GM12878 (cell line): Measurements from ENCODE around the gene MSH5. TPM values are rescaled to one million over a fixed set of nuclear protein-coding genes. Genes with fewer than 3 reads are reported as not detected.

Experiments used
- ATAC-seq: fragments of 200-7000 bp; cut with Tn5 transposase; 3 replicates; pipeline ENCODE4 v1.9.1; 2020; ENCODE audit warnings: mild to moderate bottlenecking, moderate library complexity
- BruUV-seq: library from RNA; stranded (reverse); fragments of 400-500 nt; replicated peaks from 2 replicates; lab custom pipeline; 2021; lab: Mats Ljungman, UMichigan
- CTCF ChIA-PET: fragments of 300-600 bp; sonication (Branson Sonifier 250); formaldehyde crosslinking; extraction: SDS; loops from one replicate; lab custom pipeline; 2021; ENCODE audit warnings: inconsistent platforms; lab: Yijun Ruan, JAX
- POLR2A ChIA-PET: fragments of 350-600 bp; formaldehyde crosslinking; extraction: SDS; loops from one replicate; lab custom pipeline; 2021; ENCODE audit warnings: inconsistent platforms; lab: Charles Lee
- RAD21 ChIA-PET: fragments of 300-600 bp; sonication (Branson Sonifier 250); formaldehyde crosslinking; loops from one replicate; lab custom pipeline; 2023; ENCODE audit warnings: antibody characterized with exemption; ENCODE audit not compliant: unreplicated experiment; lab: Charles Lee
- SMC1A ChIA-PET: fragments of 300-600 bp; sonication (Branson Sonifier 250); formaldehyde crosslinking; loops from one replicate; lab custom pipeline; 2023; ENCODE audit not compliant: unreplicated experiment, uncharacterized antibody; lab: Charles Lee
- DNase-seq: peaks from one replicate; pipeline ENCODE4 v3.0.0-alpha.2; 2011; ENCODE audit warnings: low read depth, low spot score
- FAIRE-seq: peaks from 3 replicates; lab custom pipeline; 2011; peaks lifted over from hg19 to GRCh38; lab: Jason Lieb, UNC
- H2AFZ ChIP-seq: 2 replicates; pipeline ENCODE4 v1.6.0; 2011; ENCODE audit warnings: low read depth, low read length, control low read depth; ENCODE audit not compliant: control insufficient read depth
- H3K27ac ChIP-seq: 2 replicates; pipeline ENCODE4 v1.5.1; 2011; ENCODE audit warnings: control low read depth; ENCODE audit not compliant: control insufficient read depth, insufficient read depth
- H3K27me3 ChIP-seq, 2 experiments: replicated peaks in 1 of 2; 2 replicates each; pipeline versions ENCODE4 v1.6.0 to v1.6.1; 2011; ENCODE audit warnings: low read length in 1 of 2; ENCODE audit not compliant: control insufficient read depth in 2 of 2, insufficient read depth in 2 of 2
- H3K36me3 ChIP-seq, 2 experiments: 2 replicates each; pipeline ENCODE4 v1.5.1; 2011; ENCODE audit warnings: low read length in 1 of 2; ENCODE audit not compliant: control insufficient read depth in 2 of 2, insufficient read depth in 2 of 2
- H3K4me1 ChIP-seq: 2 replicates; pipeline ENCODE4 v1.6.1; 2011; ENCODE audit warnings: mild to moderate bottlenecking, low read length, moderate library complexity, mixed read lengths; ENCODE audit not compliant: control insufficient read depth, insufficient read depth
- H3K4me2 ChIP-seq: 2 replicates; pipeline ENCODE4 v1.6.0; 2011; ENCODE audit warnings: control low read depth; ENCODE audit not compliant: control insufficient read depth, insufficient read depth
- H3K4me3 ChIP-seq: fragments of 200-600 bp; sonication (generic); 2 replicates; pipeline ENCODE4 v1.5.1; 2016
- H3K79me2 ChIP-seq: 2 replicates; pipeline ENCODE4 v1.6.0; 2011; ENCODE audit warnings: low read length; ENCODE audit not compliant: control insufficient read depth, insufficient read depth
- H3K9ac ChIP-seq: 2 replicates; pipeline ENCODE4 v1.8.0; 2011; ENCODE audit warnings: low read length, control low read depth, mixed read lengths; ENCODE audit not compliant: control insufficient read depth, insufficient read depth
- H3K9me3 ChIP-seq: replicated peaks from 3 replicates; pipeline ENCODE4 v1.5.1; 2011; ENCODE audit warnings: mild to moderate bottlenecking, low read length; ENCODE audit not compliant: control insufficient read depth, insufficient read depth
- H4K20me1 ChIP-seq: 2 replicates; pipeline ENCODE4 v1.6.0; 2011; ENCODE audit not compliant: control insufficient read depth, insufficient read depth
- EGR1 ChIP-seq, 2 experiments: IDR thresholded peaks; 1 replicate in 1 of 2; 2 replicates in 1 of 2; pipeline ENCODE4 v1.6.1; 2011 to 2012; ENCODE audit warnings: low read depth in 2 of 2, low read length in 2 of 2, borderline replicate concordance in 1 of 2, mild to moderate bottlenecking in 1 of 2, moderate library complexity in 1 of 2
- HCFC1 ChIP-seq: fragments of 150-350 bp; IDR thresholded peaks from 2 replicates; pipeline ENCODE4 v1.6.1; 2014; ENCODE audit warnings: low read length
- HDAC6 ChIP-seq: fragments of 200-600 bp; sonication (generic); IDR thresholded peaks from one replicate; pipeline ENCODE4 v1.8.0; 2017; ENCODE audit warnings: antibody characterized with exemption; ENCODE audit not compliant: unreplicated experiment
- NFIC ChIP-seq: IDR thresholded peaks from 2 replicates; pipeline ENCODE4 v1.6.1; 2012; ENCODE audit warnings: low read depth, mild to moderate bottlenecking, inconsistent platforms, low read length, moderate library complexity
- ZNF274 ChIP-seq: IDR thresholded peaks from one replicate; pipeline ENCODE4 v1.8.0; 2011; ENCODE audit not compliant: insufficient read length, insufficient read depth
- WGBS: methylation state at CpG from one replicate; pipeline ENCODE4 v1.1.6; 2016; ENCODE audit warnings: low lambda C conversion rate; ENCODE audit not compliant: insufficient replicate concordance, insufficient coverage; ENCODE audit errors: missing lambda C conversion rate; 5-methylcytosine and 5-hydroxymethylcytosine counted together
- in situ Hi-C: fragments of 300-500 bp; cut with MboI; formaldehyde crosslinking; loops from 9 replicates; pipeline ENCODE4 v1.14.3; 2018; ENCODE audit warnings: mixed read lengths
- intact Hi-C: fragments of 100-400 bp; cut with micrococcal nuclease; formaldehyde crosslinking; loops from one replicate; pipeline ENCODE4 v1.14.2; 2022; ENCODE audit not compliant: unreplicated experiment
- polyA plus RNA-seq, 11 experiments: library from polyadenylated mRNA; depleted of rRNA in 4 of 11; unstranded in 6 of 11; stranded (reverse) in 5 of 11; fragments of >200 nt; fragmentation: Nextera tagmentation in 4 of 11; fragmentation: Illumina TruSeq in 1 of 11; extraction: Ambion mirVana in 4 of 11; extraction: Trizol in 1 of 11; gene quantifications; 1 replicate in 1 of 11; 2 replicates in 10 of 11; pipeline versions ENCODE4 v1.2.1 to v1.2.3, GENCODE V29; 2011 to 2016; ENCODE audit warnings: inconsistent platforms in 2 of 11, missing spikeins in 2 of 11, low read depth in 1 of 11
- total RNA-seq, 4 experiments: library from RNA; depleted of rRNA in 3 of 4; stranded (reverse); fragments of >200 nt in 3 of 4; fragmentation: Illumina TruSeq in 1 of 4; extraction: Trizol in 1 of 4; gene quantifications; 2 replicates each; pipeline versions ENCODE4 v1.2.1 to v1.2.3, GENCODE V29; 2013 to 2021
- TF ChIP-seq, protein P1 (sequence below): fragments of 450-650 bp; IDR thresholded peaks from 2 replicates; pipeline ENCODE4 v1.6.1; 2017; ENCODE audit warnings: mild to moderate bottlenecking, moderate library complexity
- TF ChIP-seq, protein P2 (sequence below): fragments of 450-650 bp; conservative IDR thresholded peaks from 2 replicates; pipeline ENCODE4 v1.6.1; 2017; ENCODE audit warnings: mild to moderate bottlenecking, moderate library complexity
- TF ChIP-seq, protein P3 (sequence below): fragments of 450-650 bp; IDR thresholded peaks from 2 replicates; pipeline ENCODE4 v1.6.1; 2017; ENCODE audit warnings: antibody characterized with exemption, mild to moderate bottlenecking, moderate library complexity
- TF ChIP-seq, protein P4 (sequence below), 3 experiments: IDR thresholded peaks in 2 of 3; conservative IDR thresholded peaks in 1 of 3; 2 replicates each; pipeline ENCODE4 v1.5.1; 2011; ENCODE audit warnings: low read depth in 3 of 3, low read length in 3 of 3, mild to moderate bottlenecking in 3 of 3, control low read depth in 2 of 3, moderate library complexity in 2 of 3, inconsistent platforms in 1 of 3, mixed read lengths in 1 of 3; ENCODE audit not compliant: control insufficient read depth in 2 of 3, insufficient read depth in 1 of 3; ENCODE audit errors: extremely low read depth in 1 of 3

Gene MSH5
- total and polyA plus RNA-seq, 10 of the 15 experiments (the other 5 are each of a cell fraction or from before 2014, with no cell fraction given), result 9.1 to 52.7 (median 30.0) TPM

DNA sequence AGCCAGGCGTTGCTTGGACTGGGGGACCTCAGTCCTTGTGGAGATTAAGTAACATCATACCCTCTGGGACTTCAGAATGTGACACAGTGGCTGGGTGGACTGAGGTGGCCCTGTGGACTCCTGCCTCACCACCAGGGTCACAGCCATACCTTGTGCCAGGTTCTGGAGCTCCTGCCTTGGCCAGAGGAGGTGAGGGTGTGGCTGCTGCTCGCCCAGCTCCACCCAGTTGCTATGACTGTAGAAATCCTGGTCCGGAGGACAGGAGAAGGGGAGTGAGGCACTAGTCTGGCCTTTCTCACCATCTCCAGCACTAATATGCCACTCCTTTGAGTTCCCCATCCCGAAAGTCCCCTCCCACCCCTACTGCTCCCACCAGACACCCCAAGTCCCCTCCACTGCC is 35.4 kb downstream of the MSH5 start:
- RAD21 ChIA-PET, result interaction anchor here (1.3 to 1.7 kb wide), 2 partner anchors 40 to 55 kb away, joined by 4 to 5 read pairs; partner anchors contain the start of gene CLIC1
- FAIRE-seq (no peak), ATAC-seq (no peak), DNase-seq (no peak)
- Histone ChIP-seq H3K9me3 (no peaks in the 10 kb centered on the region), H3K9ac (no peak overlapping the region), H3K4me2 (no peak overlapping the region), H3K4me3 (no peak overlapping the region), H3K27ac (no peak overlapping the region), H3K36me3 (peaks cover 0 to 17% of the 10 kb centered on the region in 2 experiments; a peak in 2 of 4 replicates), H3K79me2 (no peaks in the 10 kb centered on the region), H4K20me1 (no peaks in the 10 kb centered on the region), H3K27me3 (no peaks in the 10 kb centered on the region), H2AFZ (no peak overlapping the region), H3K4me1 (peaks cover 18% of the 10 kb centered on the region)
- in situ Hi-C loops, result no loop called here
- SMC1A ChIA-PET, result interaction anchor here (0.8 to 2.0 kb wide), 5 partner anchors 31 to 48 kb away, joined by 3 to 6 read pairs (median 5); partner anchors contain the start of gene LSM2
- POLR2A ChIA-PET, result interaction anchor here (0.6 to 1.4 kb wide), 2 partner anchors 43 to 56 kb away, joined by 3 to 6 read pairs; no protein-coding TSS in a partner anchor
- intact Hi-C loops, result loop anchor here (10.0 kb wide), 1 partner anchor 50 kb away; the partner anchor contains the start of gene HSPA1B
- no TSS peak for BruUV-seq
- CTCF ChIA-PET, result interaction anchor here (1.0 to 9.2 kb wide), 3 partner anchors 16 to 55 kb away, joined by 4 to 208 read pairs (median 9); partner anchors contain the start of genes CLIC1, DDAH2 and MSH5
- 94% methylated on average over 3 of the region's 4 CpGs for WGBS
- TF ChIP-seq, protein P1, sequence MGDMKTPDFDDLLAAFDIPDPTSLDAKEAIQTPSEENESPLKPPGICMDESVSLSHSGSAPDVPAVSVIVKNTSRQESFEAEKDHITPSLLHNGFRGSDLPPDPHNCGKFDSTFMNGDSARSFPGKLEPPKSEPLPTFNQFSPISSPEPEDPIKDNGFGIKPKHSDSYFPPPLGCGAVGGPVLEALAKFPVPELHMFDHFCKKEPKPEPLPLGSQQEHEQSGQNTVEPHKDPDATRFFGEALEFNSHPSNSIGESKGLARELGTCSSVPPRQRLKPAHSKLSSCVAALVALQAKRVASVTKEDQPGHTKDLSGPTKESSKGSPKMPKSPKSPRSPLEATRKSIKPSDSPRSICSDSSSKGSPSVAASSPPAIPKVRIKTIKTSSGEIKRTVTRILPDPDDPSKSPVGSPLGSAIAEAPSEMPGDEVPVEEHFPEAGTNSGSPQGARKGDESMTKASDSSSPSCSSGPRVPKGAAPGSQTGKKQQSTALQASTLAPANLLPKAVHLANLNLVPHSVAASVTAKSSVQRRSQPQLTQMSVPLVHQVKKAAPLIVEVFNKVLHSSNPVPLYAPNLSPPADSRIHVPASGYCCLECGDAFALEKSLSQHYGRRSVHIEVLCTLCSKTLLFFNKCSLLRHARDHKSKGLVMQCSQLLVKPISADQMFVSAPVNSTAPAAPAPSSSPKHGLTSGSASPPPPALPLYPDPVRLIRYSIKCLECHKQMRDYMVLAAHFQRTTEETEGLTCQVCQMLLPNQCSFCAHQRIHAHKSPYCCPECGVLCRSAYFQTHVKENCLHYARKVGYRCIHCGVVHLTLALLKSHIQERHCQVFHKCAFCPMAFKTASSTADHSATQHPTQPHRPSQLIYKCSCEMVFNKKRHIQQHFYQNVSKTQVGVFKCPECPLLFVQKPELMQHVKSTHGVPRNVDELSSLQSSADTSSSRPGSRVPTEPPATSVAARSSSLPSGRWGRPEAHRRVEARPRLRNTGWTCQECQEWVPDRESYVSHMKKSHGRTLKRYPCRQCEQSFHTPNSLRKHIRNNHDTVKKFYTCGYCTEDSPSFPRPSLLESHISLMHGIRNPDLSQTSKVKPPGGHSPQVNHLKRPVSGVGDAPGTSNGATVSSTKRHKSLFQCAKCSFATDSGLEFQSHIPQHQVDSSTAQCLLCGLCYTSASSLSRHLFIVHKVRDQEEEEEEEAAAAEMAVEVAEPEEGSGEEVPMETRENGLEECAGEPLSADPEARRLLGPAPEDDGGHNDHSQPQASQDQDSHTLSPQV, result no peak
- TF ChIP-seq EGR1 (IDR thresholded peaks at IDR 0.05; ENCODE audit: borderline replicate concordance in 1 of 2, low read depth in 2 of 2, low read length in 2 of 2) (no peak), HCFC1 (no peak), HDAC6 (no peak), NFIC (no peak), ZNF274 (no peak)
- TF ChIP-seq, protein P2, sequence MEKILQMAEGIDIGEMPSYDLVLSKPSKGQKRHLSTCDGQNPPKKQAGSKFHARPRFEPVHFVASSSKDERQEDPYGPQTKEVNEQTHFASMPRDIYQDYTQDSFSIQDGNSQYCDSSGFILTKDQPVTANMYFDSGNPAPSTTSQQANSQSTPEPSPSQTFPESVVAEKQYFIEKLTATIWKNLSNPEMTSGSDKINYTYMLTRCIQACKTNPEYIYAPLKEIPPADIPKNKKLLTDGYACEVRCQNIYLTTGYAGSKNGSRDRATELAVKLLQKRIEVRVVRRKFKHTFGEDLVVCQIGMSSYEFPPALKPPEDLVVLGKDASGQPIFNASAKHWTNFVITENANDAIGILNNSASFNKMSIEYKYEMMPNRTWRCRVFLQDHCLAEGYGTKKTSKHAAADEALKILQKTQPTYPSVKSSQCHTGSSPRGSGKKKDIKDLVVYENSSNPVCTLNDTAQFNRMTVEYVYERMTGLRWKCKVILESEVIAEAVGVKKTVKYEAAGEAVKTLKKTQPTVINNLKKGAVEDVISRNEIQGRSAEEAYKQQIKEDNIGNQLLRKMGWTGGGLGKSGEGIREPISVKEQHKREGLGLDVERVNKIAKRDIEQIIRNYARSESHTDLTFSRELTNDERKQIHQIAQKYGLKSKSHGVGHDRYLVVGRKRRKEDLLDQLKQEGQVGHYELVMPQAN, result no peak
- TF ChIP-seq, protein P3, sequence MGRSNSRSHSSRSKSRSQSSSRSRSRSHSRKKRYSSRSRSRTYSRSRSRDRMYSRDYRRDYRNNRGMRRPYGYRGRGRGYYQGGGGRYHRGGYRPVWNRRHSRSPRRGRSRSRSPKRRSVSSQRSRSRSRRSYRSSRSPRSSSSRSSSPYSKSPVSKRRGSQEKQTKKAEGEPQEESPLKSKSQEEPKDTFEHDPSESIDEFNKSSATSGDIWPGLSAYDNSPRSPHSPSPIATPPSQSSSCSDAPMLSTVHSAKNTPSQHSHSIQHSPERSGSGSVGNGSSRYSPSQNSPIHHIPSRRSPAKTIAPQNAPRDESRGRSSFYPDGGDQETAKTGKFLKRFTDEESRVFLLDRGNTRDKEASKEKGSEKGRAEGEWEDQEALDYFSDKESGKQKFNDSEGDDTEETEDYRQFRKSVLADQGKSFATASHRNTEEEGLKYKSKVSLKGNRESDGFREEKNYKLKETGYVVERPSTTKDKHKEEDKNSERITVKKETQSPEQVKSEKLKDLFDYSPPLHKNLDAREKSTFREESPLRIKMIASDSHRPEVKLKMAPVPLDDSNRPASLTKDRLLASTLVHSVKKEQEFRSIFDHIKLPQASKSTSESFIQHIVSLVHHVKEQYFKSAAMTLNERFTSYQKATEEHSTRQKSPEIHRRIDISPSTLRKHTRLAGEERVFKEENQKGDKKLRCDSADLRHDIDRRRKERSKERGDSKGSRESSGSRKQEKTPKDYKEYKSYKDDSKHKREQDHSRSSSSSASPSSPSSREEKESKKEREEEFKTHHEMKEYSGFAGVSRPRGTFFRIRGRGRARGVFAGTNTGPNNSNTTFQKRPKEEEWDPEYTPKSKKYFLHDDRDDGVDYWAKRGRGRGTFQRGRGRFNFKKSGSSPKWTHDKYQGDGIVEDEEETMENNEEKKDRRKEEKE, result no peak
- TF ChIP-seq, protein P4, sequence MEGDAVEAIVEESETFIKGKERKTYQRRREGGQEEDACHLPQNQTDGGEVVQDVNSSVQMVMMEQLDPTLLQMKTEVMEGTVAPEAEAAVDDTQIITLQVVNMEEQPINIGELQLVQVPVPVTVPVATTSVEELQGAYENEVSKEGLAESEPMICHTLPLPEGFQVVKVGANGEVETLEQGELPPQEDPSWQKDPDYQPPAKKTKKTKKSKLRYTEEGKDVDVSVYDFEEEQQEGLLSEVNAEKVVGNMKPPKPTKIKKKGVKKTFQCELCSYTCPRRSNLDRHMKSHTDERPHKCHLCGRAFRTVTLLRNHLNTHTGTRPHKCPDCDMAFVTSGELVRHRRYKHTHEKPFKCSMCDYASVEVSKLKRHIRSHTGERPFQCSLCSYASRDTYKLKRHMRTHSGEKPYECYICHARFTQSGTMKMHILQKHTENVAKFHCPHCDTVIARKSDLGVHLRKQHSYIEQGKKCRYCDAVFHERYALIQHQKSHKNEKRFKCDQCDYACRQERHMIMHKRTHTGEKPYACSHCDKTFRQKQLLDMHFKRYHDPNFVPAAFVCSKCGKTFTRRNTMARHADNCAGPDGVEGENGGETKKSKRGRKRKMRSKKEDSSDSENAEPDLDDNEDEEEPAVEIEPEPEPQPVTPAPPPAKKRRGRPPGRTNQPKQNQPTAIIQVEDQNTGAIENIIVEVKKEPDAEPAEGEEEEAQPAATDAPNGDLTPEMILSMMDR (IDR thresholded peaks at IDR 0.05 in 2 of 3, conservative IDR thresholded peaks at IDR 0.05 in 1 of 3; ENCODE audit: control insufficient read depth in 2 of 3, extremely low read depth in 1 of 3, insufficient read depth in 1 of 3, low read depth in 3 of 3, low read length in 3 of 3), result no peak
